SK-N-SH (cell line): ENCODE measurements around the gene LTB4R. TPM values are rescaled to one million over a fixed set of nuclear protein-coding genes. Genes with fewer than 3 reads are reported as not detected.

Source experiments
- CTCF ChIA-PET: fragments of 300-600, 350-600 bp; formaldehyde crosslinking; extraction: SDS; loops from one replicate; lab custom pipeline; 2021; lab: Yijun Ruan, JAX
- POLR2A ChIA-PET: fragments of 350-600 bp; sonication (Branson Sonifier 250); formaldehyde crosslinking; extraction: SDS; loops from one replicate; lab custom pipeline; 2020; ENCODE audit warnings: antibody characterized with exemption, inconsistent platforms; lab: Yijun Ruan, JAX
- DNase-seq: peaks from one replicate; pipeline ENCODE4 v3.0.0; 2012
- H2AFZ ChIP-seq: fragments of 200-600 bp; sonication (generic); 2 replicates; pipeline ENCODE4 v1.8.1; 2016; ENCODE audit warnings: antibody characterized with exemption, mild to moderate bottlenecking, low read depth
- H3F3A ChIP-seq: fragments of 200-600 bp; sonication (generic); replicated peaks from 2 replicates; pipeline ENCODE3; 2016; ENCODE audit warnings: antibody characterized with exemption, mild to moderate bottlenecking; ENCODE audit not compliant: insufficient read depth
- H3K27ac ChIP-seq, 2 experiments: fragments of 200-500 bp in 1 of 2; fragments of 200-600 bp in 1 of 2; sonication (Bioruptor generic) in 1 of 2; sonication (generic), shearing (Covaris generic) in 1 of 2; 2 replicates each; pipeline versions ENCODE4 v1.5.1 to v1.6.1; 2014 to 2016; ENCODE audit warnings: low read depth in 2 of 2, inconsistent platforms in 1 of 2, low read length in 1 of 2, mild to moderate bottlenecking in 1 of 2, mixed read lengths in 1 of 2
- H3K27me3 ChIP-seq: fragments of 200-600 bp; sonication (generic), shearing (Covaris generic); 2 replicates; pipeline ENCODE4 v1.6.1; 2016; ENCODE audit warnings: mixed run types; ENCODE audit not compliant: insufficient read depth
- H3K36me3 ChIP-seq, 2 experiments: fragments of 200-500 bp in 1 of 2; fragments of 200-600 bp in 1 of 2; sonication (Bioruptor generic) in 1 of 2; sonication (generic) in 1 of 2; replicated peaks in 1 of 2; 2 replicates each; pipeline versions ENCODE3 to v1.5.1; 2014 to 2016; ENCODE audit warnings: low read length in 1 of 2, mild to moderate bottlenecking in 1 of 2; ENCODE audit not compliant: insufficient read depth in 2 of 2, control insufficient read depth in 1 of 2
- H3K4me1 ChIP-seq, 2 experiments: fragments of 200-500 bp in 1 of 2; fragments of 200-600 bp in 1 of 2; sonication (Bioruptor generic) in 1 of 2; sonication (generic), shearing (Covaris generic) in 1 of 2; 2 replicates each; pipeline versions ENCODE4 v1.5.1 to v1.6.1; 2014 to 2016; ENCODE audit warnings: low read depth in 1 of 2, low read length in 1 of 2, mixed run types in 1 of 2; ENCODE audit not compliant: insufficient read depth in 2 of 2, control insufficient read depth in 1 of 2
- H3K4me2 ChIP-seq: fragments of 200-600 bp; sonication (generic), shearing (Covaris generic); 2 replicates; pipeline ENCODE4 v1.6.1; 2017; ENCODE audit warnings: mixed run types
- H3K4me3 ChIP-seq, 2 experiments: fragments of 200-500 bp in 1 of 2; fragments of 200-600 bp in 1 of 2; sonication (Bioruptor generic) in 1 of 2; sonication (generic), shearing (Covaris generic) in 1 of 2; 2 replicates each; pipeline versions ENCODE4 v1.5.1 to v1.8.1; 2014 to 2016; ENCODE audit warnings: low read depth in 2 of 2, inconsistent platforms in 1 of 2, low read length in 1 of 2, mild to moderate bottlenecking in 1 of 2, mixed read lengths in 1 of 2, moderate library complexity in 1 of 2
- H3K79me2 ChIP-seq: fragments of 200-600 bp; sonication (generic); 2 replicates; pipeline ENCODE4 v1.8.1; 2017; ENCODE audit warnings: mild to moderate bottlenecking; ENCODE audit not compliant: insufficient read depth
- H3K9ac ChIP-seq: fragments of 200-600 bp; sonication (generic); 2 replicates; pipeline ENCODE4 v1.6.1; 2017; ENCODE audit warnings: mixed run types
- H3K9me2 ChIP-seq: fragments of 200-600 bp; sonication (generic); 2 replicates; pipeline ENCODE4 v1.6.1; 2017; ENCODE audit warnings: mixed run types
- H3K9me3 ChIP-seq: fragments of 200-600 bp; sonication (generic); 2 replicates; pipeline ENCODE4 v1.6.1; 2017; ENCODE audit warnings: mixed run types, mild to moderate bottlenecking, moderate library complexity
- H4K20me1 ChIP-seq: fragments of 200-600 bp; sonication (generic); 2 replicates; pipeline ENCODE4 v1.6.1; 2017; ENCODE audit warnings: mild to moderate bottlenecking, mixed run types; ENCODE audit not compliant: insufficient read depth
- CHD2 ChIP-seq: fragments of 150-350 bp; IDR thresholded peaks from 2 replicates; pipeline ENCODE4 v1.6.1; 2018; ENCODE audit warnings: low read length; ENCODE audit not compliant: partially characterized antibody
- EP300 ChIP-seq, 2 experiments: IDR thresholded peaks; 2 replicates each; pipeline versions ENCODE4 v1.4.0 to v1.6.1; 2012; ENCODE audit warnings: borderline replicate concordance in 1 of 2, low read depth in 1 of 2, low read length in 1 of 2
- FOXJ3 ChIP-seq: sonication (generic); formaldehyde crosslinking; IDR thresholded peaks from 2 replicates; pipeline ENCODE4 v1.5.1; 2020; ENCODE audit warnings: mild to moderate bottlenecking, missing genetic modification reagents
- FOXM1 ChIP-seq: IDR thresholded peaks from 2 replicates; pipeline ENCODE4 v1.4.0; 2012; ENCODE audit warnings: low read depth, mild to moderate bottlenecking
- GABPA ChIP-seq: IDR thresholded peaks from 2 replicates; pipeline ENCODE4 v1.4.0; 2012; ENCODE audit warnings: low read depth, mild to moderate bottlenecking
- JUND ChIP-seq: IDR thresholded peaks from 2 replicates; pipeline ENCODE4 v1.4.0; 2012
- NFIC ChIP-seq: IDR thresholded peaks from 2 replicates; pipeline ENCODE4 v1.4.0; 2012; ENCODE audit warnings: borderline replicate concordance
- NRF1 ChIP-seq: IDR thresholded peaks from 2 replicates; pipeline ENCODE4 v1.6.1; 2012; ENCODE audit warnings: low read depth, mild to moderate bottlenecking, low read length
- RAD21 ChIP-seq: IDR thresholded peaks from 2 replicates; pipeline ENCODE4 v1.6.1; 2012; ENCODE audit warnings: mild to moderate bottlenecking, low read length
- RCOR1 ChIP-seq: fragments of 150-350 bp; IDR thresholded peaks from 2 replicates; pipeline ENCODE4 v1.6.1; 2017; ENCODE audit warnings: antibody characterized with exemption, low read length
- RXRA ChIP-seq: IDR thresholded peaks from 2 replicates; pipeline ENCODE4 v1.4.0; 2012; ENCODE audit warnings: low read depth, mild to moderate bottlenecking, borderline replicate concordance
- SMC3 ChIP-seq: IDR thresholded peaks from 2 replicates; pipeline ENCODE4 v1.6.1; 2012; ENCODE audit warnings: low read depth, low read length, improper control_type of control experiment
- TCF12 ChIP-seq: IDR thresholded peaks from 2 replicates; pipeline ENCODE4 v1.4.0; 2012
- TEAD4 ChIP-seq: IDR thresholded peaks from 2 replicates; pipeline ENCODE4 v1.4.0; 2012; ENCODE audit warnings: mild to moderate bottlenecking, borderline replicate concordance; ENCODE audit not compliant: insufficient read depth
- WGBS: methylation state at CpG from one replicate; pipeline ENCODE4 v1.1.6; 2017; ENCODE audit warnings: low lambda C conversion rate; 5-methylcytosine and 5-hydroxymethylcytosine counted together
- polyA plus RNA-seq, 3 experiments: library from polyadenylated mRNA; depleted of rRNA; stranded (reverse); fragments of >200 nt; gene quantifications; 2 replicates each; pipeline ENCODE4 v1.2.3, GENCODE V29; 2012
- TF ChIP-seq, protein P1 (sequence below): fragments of 150-350 bp; IDR thresholded peaks from 2 replicates; pipeline ENCODE4 v1.6.1; 2016; ENCODE audit warnings: mild to moderate bottlenecking, low read depth, low read length
- TF ChIP-seq, protein P2 (sequence below): fragments of 150-350 bp; IDR thresholded peaks from 2 replicates; pipeline ENCODE4 v1.6.1; 2017; ENCODE audit warnings: antibody characterized with exemption, low read length, low read depth, borderline replicate concordance
- TF ChIP-seq, protein P3 (sequence below): fragments of 200-600 bp; sonication (generic); IDR thresholded peaks from 2 replicates; pipeline ENCODE4 v1.6.1; 2017; ENCODE audit warnings: antibody characterized with exemption, mild to moderate bottlenecking, moderate library complexity
- TF ChIP-seq, protein P4 (sequence below): IDR thresholded peaks from 2 replicates; pipeline ENCODE4 v1.6.1; 2012; ENCODE audit warnings: mild to moderate bottlenecking, low read depth, low read length, moderate library complexity
- TF ChIP-seq, protein P5 (sequence below): IDR thresholded peaks from 2 replicates; pipeline ENCODE4; 2012

LTB4R gene
- polyA plus RNA-seq, 1 of the 3 experiments (the other 2 are of a cell fraction) = 11.9 TPM

DNA sequence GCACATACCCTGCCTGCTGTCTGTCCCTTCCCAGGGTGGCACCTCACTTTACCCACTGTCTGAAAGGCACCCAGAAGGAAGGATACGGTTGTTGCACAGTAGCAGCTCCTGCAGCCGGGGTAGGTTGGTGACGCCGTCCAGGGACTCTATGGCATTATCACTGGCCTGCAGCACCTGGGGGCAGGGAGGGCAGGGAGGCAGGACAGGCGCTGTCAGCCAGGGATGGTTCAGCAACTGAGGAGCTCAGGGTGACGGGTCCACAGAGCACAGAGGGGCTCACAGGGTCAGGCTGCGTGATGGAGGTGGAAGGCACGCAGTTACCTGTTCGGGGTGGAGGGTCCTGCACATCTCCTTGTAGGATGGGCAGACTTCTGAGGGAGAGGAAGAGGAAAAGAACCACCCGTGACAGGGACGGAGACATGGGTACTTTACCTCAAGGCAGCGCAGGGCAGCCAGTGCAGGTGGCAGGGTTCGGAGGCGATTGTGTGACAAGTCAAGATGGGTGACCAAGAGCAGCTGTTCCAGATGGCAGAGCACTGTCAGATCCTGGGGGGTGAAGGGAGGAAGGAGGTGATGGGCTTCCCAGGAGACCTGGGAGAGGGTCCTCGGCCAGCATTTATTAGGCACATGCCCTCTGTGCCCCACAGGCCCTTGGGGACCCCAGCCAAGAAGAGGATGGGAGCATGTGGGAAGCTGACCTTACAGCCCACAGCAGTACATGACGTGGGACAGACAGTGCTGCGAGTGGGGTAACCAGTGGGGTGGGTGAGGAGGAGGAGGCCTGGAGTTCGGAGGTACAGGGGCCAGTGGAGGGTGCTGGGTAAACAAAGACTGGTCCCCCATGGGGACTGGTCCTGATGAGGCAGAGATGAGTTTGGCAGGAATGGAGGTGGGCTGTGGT lies 44.7 kb upstream of the LTB4R start (continued):
- TF ChIP-seq, protein P1, sequence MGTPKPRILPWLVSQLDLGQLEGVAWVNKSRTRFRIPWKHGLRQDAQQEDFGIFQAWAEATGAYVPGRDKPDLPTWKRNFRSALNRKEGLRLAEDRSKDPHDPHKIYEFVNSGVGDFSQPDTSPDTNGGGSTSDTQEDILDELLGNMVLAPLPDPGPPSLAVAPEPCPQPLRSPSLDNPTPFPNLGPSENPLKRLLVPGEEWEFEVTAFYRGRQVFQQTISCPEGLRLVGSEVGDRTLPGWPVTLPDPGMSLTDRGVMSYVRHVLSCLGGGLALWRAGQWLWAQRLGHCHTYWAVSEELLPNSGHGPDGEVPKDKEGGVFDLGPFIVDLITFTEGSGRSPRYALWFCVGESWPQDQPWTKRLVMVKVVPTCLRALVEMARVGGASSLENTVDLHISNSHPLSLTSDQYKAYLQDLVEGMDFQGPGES = no peak
- TF ChIP-seq, protein P2, sequence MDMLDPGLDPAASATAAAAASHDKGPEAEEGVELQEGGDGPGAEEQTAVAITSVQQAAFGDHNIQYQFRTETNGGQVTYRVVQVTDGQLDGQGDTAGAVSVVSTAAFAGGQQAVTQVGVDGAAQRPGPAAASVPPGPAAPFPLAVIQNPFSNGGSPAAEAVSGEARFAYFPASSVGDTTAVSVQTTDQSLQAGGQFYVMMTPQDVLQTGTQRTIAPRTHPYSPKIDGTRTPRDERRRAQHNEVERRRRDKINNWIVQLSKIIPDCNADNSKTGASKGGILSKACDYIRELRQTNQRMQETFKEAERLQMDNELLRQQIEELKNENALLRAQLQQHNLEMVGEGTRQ = no peak
- TF ChIP-seq RCOR1 = no peak
- no peak for TF ChIP-seq TEAD4
- TF ChIP-seq NRF1 = no peak
- TF ChIP-seq RXRA = no peak
- TF ChIP-seq RAD21 = no peak
- TF ChIP-seq JUND = no peak
- no peak for TF ChIP-seq NFIC
- TF ChIP-seq CHD2 = no peak
- TF ChIP-seq TCF12 = no peak

DNA sequence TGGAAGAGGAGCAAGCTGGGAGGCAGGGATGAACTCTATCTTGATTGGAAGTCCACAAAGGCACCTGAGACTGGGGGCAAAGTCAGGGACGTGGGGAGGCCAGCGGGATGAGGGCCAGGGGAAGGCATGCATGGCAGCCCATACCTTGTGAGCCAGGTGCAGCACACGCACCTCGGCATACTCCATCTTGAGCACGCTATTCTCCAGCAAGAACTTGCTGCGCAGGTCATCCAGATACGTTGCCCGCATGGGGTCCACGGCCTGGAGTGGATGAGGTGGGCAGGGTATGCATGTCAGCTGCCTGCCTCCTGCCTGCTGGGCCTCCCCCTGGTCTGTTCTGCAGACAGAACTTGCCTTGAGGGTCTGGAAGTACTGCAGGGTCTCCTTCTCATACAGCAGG lies 43.8 kb upstream of the LTB4R start:
- Histone ChIP-seq H2AFZ (no peak overlapping the region), H3K9me3 (no peaks in the 10 kb centered on the region), H3K4me2 (no peak overlapping the region), H3K27me3 (no peaks in the 10 kb centered on the region), H3K9ac (no peak overlapping the region), H3F3A (no peaks in the 10 kb centered on the region), H3K4me1 (peaks cover 6 to 8% of the 10 kb centered on the region in 2 experiments; a peak in 2 of 4 replicates), H3K4me3 (no peak overlapping the region), H3K36me3 (peaks cover 0 to 31% of the 10 kb centered on the region in 2 experiments), H4K20me1 (no peaks in the 10 kb centered on the region), H3K27ac (no peak overlapping the region), H3K79me2 (no peaks in the 10 kb centered on the region; the same call in 1 of the 2 replicates), H3K9me2 (no peaks in the 10 kb centered on the region)
- POLR2A ChIA-PET = no interaction called here
- CTCF ChIA-PET = interaction anchor here (1.4 to 2.5 kb wide), 4 partner anchors 12 to 40 kb away, joined by 4 to 8 read pairs (median 4); partner anchors contain the start of gene CIDEB
- no peak for DNase-seq
- TF ChIP-seq, protein P3, sequence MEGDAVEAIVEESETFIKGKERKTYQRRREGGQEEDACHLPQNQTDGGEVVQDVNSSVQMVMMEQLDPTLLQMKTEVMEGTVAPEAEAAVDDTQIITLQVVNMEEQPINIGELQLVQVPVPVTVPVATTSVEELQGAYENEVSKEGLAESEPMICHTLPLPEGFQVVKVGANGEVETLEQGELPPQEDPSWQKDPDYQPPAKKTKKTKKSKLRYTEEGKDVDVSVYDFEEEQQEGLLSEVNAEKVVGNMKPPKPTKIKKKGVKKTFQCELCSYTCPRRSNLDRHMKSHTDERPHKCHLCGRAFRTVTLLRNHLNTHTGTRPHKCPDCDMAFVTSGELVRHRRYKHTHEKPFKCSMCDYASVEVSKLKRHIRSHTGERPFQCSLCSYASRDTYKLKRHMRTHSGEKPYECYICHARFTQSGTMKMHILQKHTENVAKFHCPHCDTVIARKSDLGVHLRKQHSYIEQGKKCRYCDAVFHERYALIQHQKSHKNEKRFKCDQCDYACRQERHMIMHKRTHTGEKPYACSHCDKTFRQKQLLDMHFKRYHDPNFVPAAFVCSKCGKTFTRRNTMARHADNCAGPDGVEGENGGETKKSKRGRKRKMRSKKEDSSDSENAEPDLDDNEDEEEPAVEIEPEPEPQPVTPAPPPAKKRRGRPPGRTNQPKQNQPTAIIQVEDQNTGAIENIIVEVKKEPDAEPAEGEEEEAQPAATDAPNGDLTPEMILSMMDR = no peak
- TF ChIP-seq, protein P4, sequence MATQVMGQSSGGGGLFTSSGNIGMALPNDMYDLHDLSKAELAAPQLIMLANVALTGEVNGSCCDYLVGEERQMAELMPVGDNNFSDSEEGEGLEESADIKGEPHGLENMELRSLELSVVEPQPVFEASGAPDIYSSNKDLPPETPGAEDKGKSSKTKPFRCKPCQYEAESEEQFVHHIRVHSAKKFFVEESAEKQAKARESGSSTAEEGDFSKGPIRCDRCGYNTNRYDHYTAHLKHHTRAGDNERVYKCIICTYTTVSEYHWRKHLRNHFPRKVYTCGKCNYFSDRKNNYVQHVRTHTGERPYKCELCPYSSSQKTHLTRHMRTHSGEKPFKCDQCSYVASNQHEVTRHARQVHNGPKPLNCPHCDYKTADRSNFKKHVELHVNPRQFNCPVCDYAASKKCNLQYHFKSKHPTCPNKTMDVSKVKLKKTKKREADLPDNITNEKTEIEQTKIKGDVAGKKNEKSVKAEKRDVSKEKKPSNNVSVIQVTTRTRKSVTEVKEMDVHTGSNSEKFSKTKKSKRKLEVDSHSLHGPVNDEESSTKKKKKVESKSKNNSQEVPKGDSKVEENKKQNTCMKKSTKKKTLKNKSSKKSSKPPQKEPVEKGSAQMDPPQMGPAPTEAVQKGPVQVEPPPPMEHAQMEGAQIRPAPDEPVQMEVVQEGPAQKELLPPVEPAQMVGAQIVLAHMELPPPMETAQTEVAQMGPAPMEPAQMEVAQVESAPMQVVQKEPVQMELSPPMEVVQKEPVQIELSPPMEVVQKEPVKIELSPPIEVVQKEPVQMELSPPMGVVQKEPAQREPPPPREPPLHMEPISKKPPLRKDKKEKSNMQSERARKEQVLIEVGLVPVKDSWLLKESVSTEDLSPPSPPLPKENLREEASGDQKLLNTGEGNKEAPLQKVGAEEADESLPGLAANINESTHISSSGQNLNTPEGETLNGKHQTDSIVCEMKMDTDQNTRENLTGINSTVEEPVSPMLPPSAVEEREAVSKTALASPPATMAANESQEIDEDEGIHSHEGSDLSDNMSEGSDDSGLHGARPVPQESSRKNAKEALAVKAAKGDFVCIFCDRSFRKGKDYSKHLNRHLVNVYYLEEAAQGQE = no peak
- TF ChIP-seq EP300 (IDR thresholded peaks at IDR 0.05; ENCODE audit: borderline replicate concordance in 1 of 2, low read depth in 1 of 2, low read length in 1 of 2) = no peak
- TF ChIP-seq GABPA = no peak
- no peak for TF ChIP-seq CHD2
- TF ChIP-seq FOXM1 = no peak
- TF ChIP-seq RXRA = no peak
- TF ChIP-seq, protein P5, sequence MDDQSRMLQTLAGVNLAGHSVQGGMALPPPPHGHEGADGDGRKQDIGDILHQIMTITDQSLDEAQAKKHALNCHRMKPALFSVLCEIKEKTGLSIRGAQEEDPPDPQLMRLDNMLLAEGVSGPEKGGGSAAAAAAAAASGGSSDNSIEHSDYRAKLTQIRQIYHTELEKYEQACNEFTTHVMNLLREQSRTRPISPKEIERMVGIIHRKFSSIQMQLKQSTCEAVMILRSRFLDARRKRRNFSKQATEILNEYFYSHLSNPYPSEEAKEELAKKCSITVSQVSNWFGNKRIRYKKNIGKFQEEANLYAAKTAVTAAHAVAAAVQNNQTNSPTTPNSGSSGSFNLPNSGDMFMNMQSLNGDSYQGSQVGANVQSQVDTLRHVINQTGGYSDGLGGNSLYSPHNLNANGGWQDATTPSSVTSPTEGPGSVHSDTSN = no peak
- no peak for TF ChIP-seq RCOR1
- no peak for TF ChIP-seq FOXJ3 (CRISPR knock-in tag)
- TF ChIP-seq JUND = no peak
- no peak for TF ChIP-seq RAD21
- no peak for TF ChIP-seq SMC3
- 94% methylated on average over 5 of the region's 9 CpGs for WGBS
